GM12864 (cell line): ENCODE measurements around the gene LTBP2.

Experiments
- DNase-seq: peaks from one replicate; pipeline ENCODE4 v3.0.0-alpha.2; 2011; ENCODE audit warnings: low read depth
- H3K4me3 ChIP-seq: 2 replicates; pipeline ENCODE4 v1.5.1; 2011; ENCODE audit warnings: mild to moderate bottlenecking, low read depth, low read length, control low read depth
- TF ChIP-seq, protein P1 (sequence below): IDR thresholded peaks from 2 replicates; pipeline ENCODE4 v1.5.1; 2011; ENCODE audit warnings: low read depth, mild to moderate bottlenecking, moderate library complexity, low read length, control low read depth, inconsistent platforms; ENCODE audit errors: missing control alignments

The LTBP2 gene

DNA sequence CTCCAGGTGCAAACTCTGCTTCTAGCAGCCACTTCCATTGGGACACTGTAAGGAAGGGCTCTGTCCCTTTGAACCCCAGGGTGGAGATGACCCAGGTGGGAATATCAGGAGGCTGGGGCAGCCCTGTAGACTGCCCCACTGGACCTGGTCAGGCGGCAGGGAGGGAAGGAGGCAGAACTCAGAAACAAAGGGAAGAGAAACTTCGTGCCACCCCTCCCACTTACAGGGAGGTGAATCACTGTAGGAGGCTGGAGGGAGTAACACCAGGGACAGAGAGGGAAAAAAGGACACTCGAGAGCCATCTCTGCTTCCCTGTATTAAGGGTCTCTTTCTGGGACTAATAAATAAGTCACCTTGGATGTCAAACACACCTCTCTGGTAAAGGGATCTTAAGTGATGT is 81.0 kb downstream of the LTBP2 start:
- DNase-seq, result no peak
- TF ChIP-seq, protein P1, sequence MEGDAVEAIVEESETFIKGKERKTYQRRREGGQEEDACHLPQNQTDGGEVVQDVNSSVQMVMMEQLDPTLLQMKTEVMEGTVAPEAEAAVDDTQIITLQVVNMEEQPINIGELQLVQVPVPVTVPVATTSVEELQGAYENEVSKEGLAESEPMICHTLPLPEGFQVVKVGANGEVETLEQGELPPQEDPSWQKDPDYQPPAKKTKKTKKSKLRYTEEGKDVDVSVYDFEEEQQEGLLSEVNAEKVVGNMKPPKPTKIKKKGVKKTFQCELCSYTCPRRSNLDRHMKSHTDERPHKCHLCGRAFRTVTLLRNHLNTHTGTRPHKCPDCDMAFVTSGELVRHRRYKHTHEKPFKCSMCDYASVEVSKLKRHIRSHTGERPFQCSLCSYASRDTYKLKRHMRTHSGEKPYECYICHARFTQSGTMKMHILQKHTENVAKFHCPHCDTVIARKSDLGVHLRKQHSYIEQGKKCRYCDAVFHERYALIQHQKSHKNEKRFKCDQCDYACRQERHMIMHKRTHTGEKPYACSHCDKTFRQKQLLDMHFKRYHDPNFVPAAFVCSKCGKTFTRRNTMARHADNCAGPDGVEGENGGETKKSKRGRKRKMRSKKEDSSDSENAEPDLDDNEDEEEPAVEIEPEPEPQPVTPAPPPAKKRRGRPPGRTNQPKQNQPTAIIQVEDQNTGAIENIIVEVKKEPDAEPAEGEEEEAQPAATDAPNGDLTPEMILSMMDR, result no peak
- no peak overlapping the region for H3K4me3 ChIP-seq

- no peak overlapping the region for H3K4me3 ChIP-seq
- TF ChIP-seq, protein P1, result no peak
- no peak for DNase-seq
Measured at GRCh38 chr14:74528886-74529285, 83.2 kb downstream of the LTBP2 start.

GRCh38 chr14:74528406-74528805 is 83.6 kb downstream of the LTBP2 start:
- TF ChIP-seq, protein P1, result no peak
- DNase-seq, result no peak
- H3K4me3 ChIP-seq, result no peak overlapping the region

DNA sequence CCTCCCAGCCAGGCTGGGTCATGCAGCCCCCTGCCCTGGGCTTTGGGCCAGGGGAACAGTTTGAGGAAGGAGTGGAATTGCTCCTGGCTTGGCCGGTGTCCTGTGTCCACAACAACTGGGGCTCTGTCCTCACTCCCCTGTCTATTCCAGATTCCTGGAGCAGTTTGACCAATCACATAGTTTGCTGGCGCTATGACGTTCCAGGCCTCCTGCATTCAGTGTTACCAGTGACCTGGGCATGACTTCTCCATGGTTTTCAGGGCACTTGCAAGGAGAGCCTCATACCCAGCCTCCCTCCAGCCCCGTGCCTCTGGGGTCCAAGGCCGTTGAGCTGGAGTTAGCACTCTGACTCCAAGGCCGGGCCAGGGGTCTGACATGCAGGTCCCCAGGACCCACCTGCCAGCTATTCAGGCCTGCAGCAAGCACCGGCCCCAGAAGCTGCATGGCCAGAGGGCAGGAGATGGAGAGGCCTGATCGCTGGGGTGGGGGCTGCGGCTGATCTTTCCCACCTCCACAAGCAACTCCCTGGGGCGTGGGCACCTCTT is 84.2 kb downstream of the LTBP2 start:
- H3K4me3 ChIP-seq, result no peak overlapping the region
- DNase-seq, result no peak
- TF ChIP-seq, protein P1, result no peak

GRCh38 chr14:74526854-74527585 is 85.0 kb downstream of the LTBP2 start:
- DNase-seq, result no peak
- no peak overlapping the region for H3K4me3 ChIP-seq

GRCh38 chr14:74525361-74525851 is 86.6 kb downstream of the LTBP2 start:
- DNase-seq, result peak; percentile 10
- TF ChIP-seq, protein P1, result no peak
- no peak overlapping the region for H3K4me3 ChIP-seq

More at GRCh38 chr14:74526854-74527585, 85.0 kb downstream of the LTBP2 start:
- TF ChIP-seq, protein P1, result peak; percentile 5

DNA sequence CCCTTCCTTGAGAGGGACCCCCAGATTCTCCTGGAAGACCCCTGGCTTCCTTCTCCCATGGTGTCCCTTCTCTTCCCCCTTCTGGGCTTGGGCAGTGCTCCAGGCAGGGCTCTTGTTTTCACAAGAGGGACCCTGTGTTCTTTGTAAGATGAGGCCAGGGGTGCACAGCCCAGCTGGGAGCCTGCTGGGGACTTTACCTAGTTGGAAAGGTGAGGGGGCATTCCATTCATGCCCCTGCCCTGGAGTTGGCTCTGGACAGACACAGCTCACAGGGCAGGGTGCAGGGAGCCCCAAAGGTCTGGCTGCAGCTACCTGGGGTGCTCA is 87.3 kb downstream of the LTBP2 start:
- TF ChIP-seq, protein P1, result no peak
- no peak for DNase-seq
- H3K4me3 ChIP-seq, result no peak overlapping the region
